Measurements from ENCODE around the gene MYO1E.

DNA sequence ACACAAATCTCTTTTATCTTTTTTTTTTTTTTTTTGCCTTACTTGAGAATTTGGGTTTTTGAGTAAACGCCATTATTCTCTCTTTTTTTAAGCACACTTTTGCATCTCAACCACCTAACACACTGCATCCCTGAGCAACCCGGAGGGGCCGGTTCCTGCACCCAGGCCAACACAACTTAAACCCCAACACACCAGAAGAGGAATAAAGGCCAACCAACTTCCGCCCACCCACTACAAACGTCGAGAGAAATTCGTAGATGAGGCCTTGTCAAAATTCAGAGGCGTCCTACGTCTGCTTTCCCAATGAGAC is 268.1 kb downstream of the MYO1E start:
- TF ChIP-seq SMC3 (IDR thresholded peaks at IDR 0.05; ENCODE audit: low read depth, low read length) (no peak), POLR2A (IDR thresholded peaks at IDR 0.05; ENCODE audit: low read depth, low read length) (no peak), CTCF (conservative IDR thresholded peaks at IDR 0.05; ENCODE audit: low read depth, low read length) (no peak), MXI1 (IDR thresholded peaks at IDR 0.05; ENCODE audit: borderline replicate concordance, low read depth, low read length) (no peak), RFX5 (IDR thresholded peaks at IDR 0.05; ENCODE audit: low read depth, low read length) (no peak), BHLHE40 (IDR thresholded peaks at IDR 0.05; ENCODE audit: low read depth, low read length) (no peak)

All from IMR-90 (cell line).